ENCODE measurements around the gene SLC8A1. TPM values are rescaled to one million over a fixed set of nuclear protein-coding genes. Genes with fewer than 3 reads are reported as not detected.

Gene SLC8A1
- total RNA-seq, 1 experiment from 2014 or later, result 0.43 TPM

GRCh38 chr2:40230186-40230585 is 221.7 kb downstream of the SLC8A1 start:
- CTCF ChIA-PET, result no interaction called here
- BruUV-seq (replicated peaks), result no TSS peak
- DNase-seq, result no peak
- H3K4me1 ChIP-seq, result no peaks in the 10 kb centered on the region
- POLR2A ChIA-PET, result no interaction called here
- TF ChIP-seq CTCF (IDR thresholded peaks at IDR 0.05; ENCODE audit: insufficient read depth in 1 of 2, low read depth in 1 of 2, low read length in 1 of 2, severe bottlenecking in 1 of 2, unreplicated experiment in 1 of 2), result no peak
- H3K36me3 Mint-ChIP-seq (ENCODE audit: insufficient read depth, unreplicated experiment), result no peaks in the 10 kb centered on the region
- H3K27me3 Mint-ChIP-seq (ENCODE audit: insufficient read depth, unreplicated experiment), result no peaks in the 10 kb centered on the region
- H3K4me3 ChIP-seq (ENCODE audit: low read depth, low read length), result no peak overlapping the region
- no peaks in the 10 kb centered on the region for H3K4me1 Mint-ChIP-seq (ENCODE audit: low read depth, unreplicated experiment)
- no peaks in the 10 kb centered on the region for H3K27me3 ChIP-seq (replicated peaks; ENCODE audit: control insufficient read depth, insufficient read depth, low read length)
- no peaks in the 10 kb centered on the region for H3K9me3 Mint-ChIP-seq (ENCODE audit: unreplicated experiment)
- no peak overlapping the region for H3K4me3 Mint-ChIP-seq (ENCODE audit: unreplicated experiment)
- H3K36me3 ChIP-seq (ENCODE audit: control insufficient read depth, insufficient read depth, low read length), result no peaks in the 10 kb centered on the region
- H3K27ac Mint-ChIP-seq (ENCODE audit: unreplicated experiment), result no peak overlapping the region
- intact Hi-C loops (cut with micrococcal nuclease; ENCODE audit: unreplicated experiment), result no loop called here
- H3K9me3 ChIP-seq, result no peaks in the 10 kb centered on the region

GRCh38 chr2:40228310-40228709 is 223.6 kb downstream of the SLC8A1 start:
- no peaks in the 10 kb centered on the region for H3K4me1 Mint-ChIP-seq (ENCODE audit: low read depth, unreplicated experiment)
- no peak overlapping the region for H3K27ac Mint-ChIP-seq (ENCODE audit: unreplicated experiment)
- intact Hi-C loops (cut with micrococcal nuclease; ENCODE audit: unreplicated experiment), result no loop called here
- TF ChIP-seq CTCF (IDR thresholded peaks at IDR 0.05; ENCODE audit: insufficient read depth in 1 of 2, low read depth in 1 of 2, low read length in 1 of 2, severe bottlenecking in 1 of 2, unreplicated experiment in 1 of 2), result no peak
- no peaks in the 10 kb centered on the region for H3K9me3 ChIP-seq
- no peaks in the 10 kb centered on the region for H3K9me3 Mint-ChIP-seq (ENCODE audit: unreplicated experiment)
- no peak for DNase-seq
- H3K27me3 Mint-ChIP-seq (ENCODE audit: insufficient read depth, unreplicated experiment), result no peaks in the 10 kb centered on the region
- CTCF ChIA-PET, result interaction anchor here (1.2 kb wide), 1 partner anchor 315 kb away, joined by 3 read pairs; no protein-coding TSS in a partner anchor
- no peak overlapping the region for H3K4me3 ChIP-seq (ENCODE audit: low read depth, low read length)
- no TSS peak for BruUV-seq (replicated peaks)
- no peaks in the 10 kb centered on the region for H3K36me3 Mint-ChIP-seq (ENCODE audit: insufficient read depth, unreplicated experiment)
- no peak overlapping the region for H3K4me3 Mint-ChIP-seq (ENCODE audit: unreplicated experiment)
- POLR2A ChIA-PET, result no interaction called here
- no peaks in the 10 kb centered on the region for H3K4me1 ChIP-seq
- no peaks in the 10 kb centered on the region for H3K36me3 ChIP-seq (ENCODE audit: control insufficient read depth, insufficient read depth, low read length)
- no peaks in the 10 kb centered on the region for H3K27me3 ChIP-seq (replicated peaks; ENCODE audit: control insufficient read depth, insufficient read depth, low read length)

- Histone ChIP-seq H3K36me3 (ENCODE audit: control insufficient read depth, insufficient read depth, low read length) (no peaks in the 10 kb centered on the region), H3K4me3 (ENCODE audit: low read depth, low read length) (no peak overlapping the region), H3K9me3 (no peaks in the 10 kb centered on the region; the same call in 1 of the 2 replicates), H3K4me1 (no peaks in the 10 kb centered on the region), H3K27me3 (replicated peaks; ENCODE audit: control insufficient read depth, insufficient read depth, low read length) (no peaks in the 10 kb centered on the region)
- no peak overlapping the region for H3K27ac Mint-ChIP-seq (ENCODE audit: unreplicated experiment)
- TF ChIP-seq CTCF (IDR thresholded peaks at IDR 0.05; ENCODE audit: insufficient read depth in 1 of 2, low read depth in 1 of 2, low read length in 1 of 2, severe bottlenecking in 1 of 2, unreplicated experiment in 1 of 2), result no peak
- DNase-seq, result no peak
- H3K36me3 Mint-ChIP-seq (ENCODE audit: insufficient read depth, unreplicated experiment), result no peaks in the 10 kb centered on the region
- no peaks in the 10 kb centered on the region for H3K27me3 Mint-ChIP-seq (ENCODE audit: insufficient read depth, unreplicated experiment)
- no peak overlapping the region for H3K4me3 Mint-ChIP-seq (ENCODE audit: unreplicated experiment)
- intact Hi-C loops (cut with micrococcal nuclease; ENCODE audit: unreplicated experiment), result no loop called here
- POLR2A ChIA-PET, result no interaction called here
- H3K4me1 Mint-ChIP-seq (ENCODE audit: low read depth, unreplicated experiment), result no peaks in the 10 kb centered on the region
- no TSS peak for BruUV-seq (replicated peaks)
- CTCF ChIA-PET, result no interaction called here
- no peaks in the 10 kb centered on the region for H3K9me3 Mint-ChIP-seq (ENCODE audit: unreplicated experiment)
Measured at GRCh38 chr2:40227210-40227609, 224.7 kb downstream of the SLC8A1 start.

Data from Caco-2 (cell line).